ENCODE results near the gene GID8.

DNA sequence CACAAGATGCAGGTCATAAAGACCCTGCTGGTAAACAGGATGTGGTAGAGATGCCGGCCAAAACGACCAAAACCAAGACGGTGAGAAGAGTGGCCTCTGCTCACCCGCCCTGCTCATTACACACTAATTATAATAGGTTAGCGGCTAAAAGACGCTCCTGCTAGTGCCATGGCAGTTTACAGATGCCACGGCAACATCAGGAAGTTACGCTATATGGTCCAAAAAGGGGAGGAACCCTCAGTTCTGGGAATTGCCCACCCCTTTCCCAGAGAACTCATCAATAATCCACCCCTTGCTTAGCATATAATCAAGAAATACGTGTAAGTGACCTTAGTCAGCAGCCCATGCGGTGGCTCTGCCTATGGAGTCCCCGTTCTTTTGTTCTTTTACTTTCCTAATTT lies 51.3 kb downstream of the GID8 start:
- TF ChIP-seq SMC3 (IDR thresholded peaks at IDR 0.05; ENCODE audit: low read depth, low read length), result no peak
- TF ChIP-seq BHLHE40 (IDR thresholded peaks at IDR 0.05; ENCODE audit: low read depth, low read length), result no peak

Measured in IMR-90 (cell line).